IMR-90 (cell line): ENCODE data around the gene C3orf18. TPM values are rescaled to one million over a fixed set of nuclear protein-coding genes. Genes with fewer than 3 reads are reported as not detected.

ENCODE experiments used
- ATAC-seq: fragments of 200-7000 bp; cut with Tn5 transposase; 2 replicates; pipeline ENCODE4 v1.9.1; 2020; ENCODE audit warnings: low read depth, mild to moderate bottlenecking, moderate library complexity
- BruUV-seq: library from RNA; stranded (reverse); fragments of 400-500 nt; replicated peaks from 2 replicates; lab custom pipeline; 2021; lab: Mats Ljungman, UMichigan
- CTCF ChIA-PET: fragments of 300-600 bp; formaldehyde crosslinking; extraction: SDS; loops from one replicate; lab custom pipeline; 2021; ENCODE audit warnings: antibody characterized with exemption; lab: Yijun Ruan, JAX
- POLR2A ChIA-PET: fragments of 300-600 bp; sonication (Branson Sonifier 250); formaldehyde crosslinking; loops from one replicate; lab custom pipeline; 2022; ENCODE audit warnings: antibody characterized with exemption; ENCODE audit not compliant: unreplicated experiment; lab: Charles Lee
- DNase-seq: peaks from one replicate; pipeline ENCODE4 v3.0.0; 2013
- H2AFZ ChIP-seq: replicated peaks from 2 replicates; pipeline ENCODE3; 2013; ENCODE audit warnings: low read length, mild to moderate bottlenecking; ENCODE audit not compliant: poor library complexity
- H2AK5ac ChIP-seq: 2 replicates; pipeline ENCODE4 v1.6.1; 2013; ENCODE audit warnings: low read depth, low read length, inconsistent platforms
- H2AK9ac ChIP-seq: replicated peaks from 2 replicates; pipeline ENCODE3; 2013; ENCODE audit warnings: mild to moderate bottlenecking, low read depth, low read length, moderate library complexity; ENCODE audit not compliant: poor library complexity
- H2BK120ac ChIP-seq: 2 replicates; pipeline ENCODE4 v1.6.1; 2013; ENCODE audit warnings: low read depth, low read length, inconsistent platforms
- H2BK15ac ChIP-seq: 3 replicates; pipeline ENCODE4 v1.6.1; 2013; ENCODE audit warnings: low read depth, low read length, inconsistent platforms
- H2BK20ac ChIP-seq: 2 replicates; pipeline ENCODE4 v1.6.1; 2013; ENCODE audit warnings: low read depth, mild to moderate bottlenecking, inconsistent platforms, low read length, moderate library complexity
- H2BK5ac ChIP-seq: 2 replicates; pipeline ENCODE4 v1.6.1; 2013; ENCODE audit warnings: mild to moderate bottlenecking, low read depth, low read length, inconsistent platforms; ENCODE audit not compliant: poor library complexity, severe bottlenecking
- H3K14ac ChIP-seq: replicated peaks from 2 replicates; pipeline ENCODE4 v1.6.1; 2013; ENCODE audit warnings: low read depth, low read length, inconsistent platforms
- H3K18ac ChIP-seq: 2 replicates; pipeline ENCODE4 v1.6.1; 2013; ENCODE audit warnings: low read depth, low read length, control low read depth
- H3K23ac ChIP-seq: 2 replicates; pipeline ENCODE4 v1.6.1; 2013; ENCODE audit warnings: low read depth, low read length, inconsistent platforms
- H3K27ac ChIP-seq: 2 replicates; pipeline ENCODE4 v1.5.1; 2013; ENCODE audit warnings: mild to moderate bottlenecking, control low read depth, low read length; ENCODE audit not compliant: insufficient read depth
- H3K27me3 ChIP-seq: 2 replicates; pipeline ENCODE4 v1.6.1; 2013; ENCODE audit warnings: low read length; ENCODE audit not compliant: control insufficient read depth, insufficient read depth
- H3K36me3 ChIP-seq: 2 replicates; pipeline ENCODE4 v1.6.1; 2013; ENCODE audit warnings: low read length, mixed read lengths; ENCODE audit not compliant: control insufficient read depth, insufficient read depth
- H3K4ac ChIP-seq: 2 replicates; pipeline ENCODE4 v1.6.1; 2013; ENCODE audit warnings: low read depth, low read length, inconsistent platforms
- H3K4me1 ChIP-seq: 2 replicates; pipeline ENCODE4 v1.6.1; 2013; ENCODE audit warnings: low read length, mixed read lengths; ENCODE audit not compliant: control insufficient read depth, insufficient read depth
- H3K4me2 ChIP-seq: 2 replicates; pipeline ENCODE4 v1.6.1; 2013; ENCODE audit warnings: low read depth, mild to moderate bottlenecking, control low read depth, low read length, moderate library complexity
- H3K4me3 ChIP-seq: 2 replicates; pipeline ENCODE4 v1.5.1; 2013; ENCODE audit warnings: low read depth, mild to moderate bottlenecking, control low read depth, low read length, moderate library complexity; ENCODE audit not compliant: insufficient read depth
- H3K56ac ChIP-seq: 2 replicates; pipeline ENCODE4 v1.6.1; 2013; ENCODE audit warnings: low read length, inconsistent platforms; ENCODE audit not compliant: insufficient read depth; ENCODE audit errors: extremely low read depth
- H3K79me1 ChIP-seq, 2 experiments: 2 replicates each; pipeline ENCODE4 v1.6.1; 2013; ENCODE audit warnings: low read length in 2 of 2, inconsistent platforms in 1 of 2, low read depth in 1 of 2
- H3K9ac ChIP-seq: 2 replicates; pipeline ENCODE4 v1.6.1; 2013; ENCODE audit warnings: low read depth, low read length, control low read depth
- H3K9me1 ChIP-seq: 2 replicates; pipeline ENCODE4 v1.6.1; 2013; ENCODE audit warnings: low read length, inconsistent platforms; ENCODE audit not compliant: insufficient read depth
- H3K9me3 ChIP-seq: 2 replicates; pipeline ENCODE4 v1.6.1; 2013; ENCODE audit warnings: low read length; ENCODE audit not compliant: control insufficient read depth, insufficient read depth
- H4K20me1 ChIP-seq: 2 replicates; pipeline ENCODE4 v1.6.1; 2013; ENCODE audit warnings: low read length, inconsistent platforms; ENCODE audit not compliant: insufficient read depth
- H4K5ac ChIP-seq: 2 replicates; pipeline ENCODE4 v1.6.1; 2013; ENCODE audit warnings: mild to moderate bottlenecking, low read depth, low read length, control low read depth
- H4K8ac ChIP-seq, 2 experiments: 2 replicates each; pipeline ENCODE4 v1.6.1; 2013; ENCODE audit warnings: low read depth in 2 of 2, low read length in 2 of 2, control low read depth in 1 of 2, inconsistent platforms in 1 of 2
- H4K91ac ChIP-seq: 2 replicates; pipeline ENCODE4 v1.6.1; 2013; ENCODE audit warnings: low read depth, low read length, inconsistent platforms; ENCODE audit not compliant: insufficient read depth
- BHLHE40 ChIP-seq: fragments of 150-350 bp; IDR thresholded peaks from 2 replicates; pipeline ENCODE4 v1.6.1; 2016; ENCODE audit warnings: mild to moderate bottlenecking, low read depth, low read length
- CEBPB ChIP-seq: IDR thresholded peaks from 2 replicates; pipeline ENCODE4 v1.6.1; 2012; ENCODE audit warnings: low read depth, low read length, improper control_type of control experiment
- CHD1 ChIP-seq: IDR thresholded peaks from 2 replicates; pipeline ENCODE4 v1.6.1; 2012; ENCODE audit warnings: low read depth, low read length, improper control_type of control experiment
- CTCF ChIP-seq: conservative IDR thresholded peaks from 2 replicates; pipeline ENCODE4 v1.5.1; 2012; ENCODE audit warnings: mild to moderate bottlenecking, low read depth, low read length, improper control_type of control experiment
- ELK1 ChIP-seq: fragments of 150-350 bp; IDR thresholded peaks from 2 replicates; pipeline ENCODE4 v1.6.1; 2016; ENCODE audit warnings: low read depth, mild to moderate bottlenecking, low read length, moderate library complexity, borderline replicate concordance
- FOS ChIP-seq: fragments of 150-350 bp; IDR thresholded peaks from 2 replicates; pipeline ENCODE4 v1.6.1; 2016; ENCODE audit warnings: low read depth, low read length
- MAFK ChIP-seq: IDR thresholded peaks from 2 replicates; pipeline ENCODE4 v1.6.1; 2012; ENCODE audit warnings: low read depth, low read length, improper control_type of control experiment
- MAZ ChIP-seq: IDR thresholded peaks from 2 replicates; pipeline ENCODE4 v1.6.1; 2012; ENCODE audit warnings: low read depth, mild to moderate bottlenecking, low read length, improper control_type of control experiment, moderate library complexity, borderline replicate concordance
- MXI1 ChIP-seq: IDR thresholded peaks from 2 replicates; pipeline ENCODE4 v1.6.1; 2012; ENCODE audit warnings: low read depth, mild to moderate bottlenecking, low read length, moderate library complexity, borderline replicate concordance
- NFE2L2 ChIP-seq: fragments of 150-350 bp; IDR thresholded peaks from 2 replicates; pipeline ENCODE4 v1.6.1; 2016; ENCODE audit warnings: low read depth, mild to moderate bottlenecking, low read length
- POLR2A ChIP-seq: IDR thresholded peaks from 2 replicates; pipeline ENCODE4 v1.6.1; 2012; ENCODE audit warnings: mild to moderate bottlenecking, low read depth, low read length
- RAD21 ChIP-seq: IDR thresholded peaks from 2 replicates; pipeline ENCODE4 v1.6.1; 2012; ENCODE audit warnings: low read length, improper control_type of control experiment
- RCOR1 ChIP-seq: IDR thresholded peaks from 2 replicates; pipeline ENCODE4 v1.6.1; 2012; ENCODE audit warnings: mild to moderate bottlenecking, low read length, improper control_type of control experiment; ENCODE audit not compliant: insufficient replicate concordance
- SMC3 ChIP-seq: fragments of 150-350 bp; IDR thresholded peaks from 2 replicates; pipeline ENCODE4 v1.6.1; 2016; ENCODE audit warnings: low read depth, mild to moderate bottlenecking, antibody characterized with exemption, low read length, moderate library complexity
- WGBS, 2 experiments: methylation state at CpG; one replicate each; pipeline versions ENCODE4 v1.1.5 to v1.1.7; 2013; ENCODE audit warnings: missing lambda C conversion rate in 2 of 2; ENCODE audit not compliant: insufficient read length in 1 of 2; ENCODE audit errors: extremely low coverage in 2 of 2; 5-methylcytosine and 5-hydroxymethylcytosine counted together
- dilution Hi-C: fragments of 300-500 bp; cut with HindIII; formaldehyde crosslinking; loops from one replicate; pipeline ENCODE4 v1.14.3; 2018; ENCODE audit warnings: low sequenced_read_pairs; ENCODE audit not compliant: unreplicated experiment
- in situ Hi-C: fragments of 300-500 bp; cut with MboI; formaldehyde crosslinking; loops from 3 replicates; pipeline ENCODE4 v1.14.3; 2019; ENCODE audit warnings: low sequenced_read_pairs, inconsistent platforms, mixed read lengths
- intact Hi-C: fragments of 100-400 bp; cut with micrococcal nuclease; formaldehyde crosslinking; loops from 2 replicates; pipeline ENCODE4 v1.10.0; 2022
- polyA plus RNA-seq, 3 experiments: library from polyadenylated mRNA; depleted of rRNA; stranded (reverse); fragments of >200 nt; gene quantifications; 2 replicates each; pipeline ENCODE4 v1.2.3, GENCODE V29; 2012; ENCODE audit warnings: low replicate concordance in 1 of 3
- total RNA-seq: library from RNA; depleted of rRNA; stranded (reverse); fragments of >200 nt; gene quantifications from 2 replicates; pipeline ENCODE4 v1.2.3, GENCODE V29; 2012

Gene C3orf18
- total and polyA plus RNA-seq, 2 of the 4 experiments (the other 2 are of a cell fraction) = 6.8 to 10.6 TPM

- no peak for TF ChIP-seq CHD1
- no peak for TF ChIP-seq FOS
- no peak for TF ChIP-seq RAD21
- no peak for TF ChIP-seq MAZ
- no peak for TF ChIP-seq POLR2A
- no peak for TF ChIP-seq CEBPB
- no peak for TF ChIP-seq NFE2L2
- no peak for TF ChIP-seq RCOR1
Measured at GRCh38 chr3:50567011-50567385, 549 bp downstream of the C3orf18 start (continued).

- no peak overlapping the region for H3K9ac ChIP-seq
- H3K27me3 ChIP-seq = no peaks in the 10 kb centered on the region
- H4K5ac ChIP-seq = no peak overlapping the region
- intact Hi-C loops (no loop called here), dilution Hi-C loops (no loop called here), in situ Hi-C loops (no loop called here)
- no peak overlapping the region for H3K23ac ChIP-seq
- TF ChIP-seq SMC3 (no peak), CEBPB (no peak), CTCF (no peak), MAZ (no peak), BHLHE40 (no peak), NFE2L2 (no peak), RCOR1 (no peak), CHD1 (no peak), MAFK (no peak), ELK1 (no peak), MXI1 (no peak), FOS (no peak), RAD21 (no peak)
- ChIA-PET POLR2A (no interaction called here), CTCF (interaction anchor here (0.6 kb wide), 1 partner anchor 1092 kb away, joined by 3 read pairs; no protein-coding TSS in a partner anchor)
- no peaks in the 10 kb centered on the region for H4K20me1 ChIP-seq
- DNase-seq (no peak), ATAC-seq (no peak)
- no peak overlapping the region for H2BK20ac ChIP-seq
- BruUV-seq = no TSS peak
- no peak overlapping the region for H2AFZ ChIP-seq
- H3K4me1 ChIP-seq = peaks cover 5% of the 10 kb centered on the region; the same call in 1 of the 2 replicates
- H3K14ac ChIP-seq = no peak overlapping the region
- no peak overlapping the region for H3K56ac ChIP-seq
- H3K79me1 ChIP-seq = peaks cover 5 to 20% of the 10 kb centered on the region in 2 experiments; a peak in 3 of 4 replicates
- H3K4me2 ChIP-seq = no peak overlapping the region
- H3K9me3 ChIP-seq = no peaks in the 10 kb centered on the region
- H3K4ac ChIP-seq = no peak overlapping the region
- H2BK5ac ChIP-seq = no peak overlapping the region
- no peak overlapping the region for H4K8ac ChIP-seq
- no peak overlapping the region for H2BK120ac ChIP-seq
- no peak overlapping the region for H2AK9ac ChIP-seq
- H3K18ac ChIP-seq = no peak overlapping the region
- no peak overlapping the region for H3K27ac ChIP-seq
- H3K36me3 ChIP-seq = no peaks in the 10 kb centered on the region
- no peak overlapping the region for H4K91ac ChIP-seq
- no peak overlapping the region; the same call in 1 of the 2 replicates for H2AK5ac ChIP-seq
- no peak overlapping the region for H2BK15ac ChIP-seq
- 50% methylated on average over 1 of the region's 1 CpG; no CpG with 5 or more reads in 1 of the 2 experiments for WGBS, 2 experiments
- peaks cover 15% of the 10 kb centered on the region for H3K9me1 ChIP-seq
- no peak overlapping the region for H3K4me3 ChIP-seq
Measured at GRCh38 chr3:50564321-50564720, 3.2 kb downstream of the C3orf18 start.
